ENCODE data around the gene SDCCAG8. TPM values are rescaled to one million over a fixed set of nuclear protein-coding genes. Genes with fewer than 3 reads are reported as not detected.

The SDCCAG8 gene
- polyA plus RNA-seq, 5 donors = 33.8 to 46.2 (median 39.5) TPM

GRCh38 chr1:243275316-243275715 lies 19.5 kb downstream of the SDCCAG8 start:
- no peak for DNase-seq

- no peak for DNase-seq
Observed at GRCh38 chr1:243280571-243281129, 24.8 kb downstream of the SDCCAG8 start.

DNA sequence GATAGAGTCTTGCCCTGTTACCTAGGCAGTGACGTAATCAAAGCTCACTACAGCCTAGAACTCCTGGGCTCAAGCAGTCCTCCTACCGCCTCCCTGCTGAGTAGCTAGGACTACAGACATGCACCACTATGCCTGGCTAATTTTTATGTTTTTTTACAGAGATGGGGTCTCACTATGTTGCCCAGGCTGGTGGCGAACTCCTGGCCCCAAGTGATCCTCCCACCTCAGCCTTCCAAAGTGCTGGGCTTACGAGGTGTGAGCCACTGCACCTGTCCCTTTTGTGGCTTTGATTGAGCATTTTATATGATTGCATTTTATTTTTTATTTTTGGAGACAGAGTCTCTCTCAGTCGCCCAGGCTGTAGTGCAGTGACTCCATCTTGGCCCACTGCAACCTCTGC lies 25.8 kb downstream of the SDCCAG8 start:
- DNase-seq = no peak

DNA sequence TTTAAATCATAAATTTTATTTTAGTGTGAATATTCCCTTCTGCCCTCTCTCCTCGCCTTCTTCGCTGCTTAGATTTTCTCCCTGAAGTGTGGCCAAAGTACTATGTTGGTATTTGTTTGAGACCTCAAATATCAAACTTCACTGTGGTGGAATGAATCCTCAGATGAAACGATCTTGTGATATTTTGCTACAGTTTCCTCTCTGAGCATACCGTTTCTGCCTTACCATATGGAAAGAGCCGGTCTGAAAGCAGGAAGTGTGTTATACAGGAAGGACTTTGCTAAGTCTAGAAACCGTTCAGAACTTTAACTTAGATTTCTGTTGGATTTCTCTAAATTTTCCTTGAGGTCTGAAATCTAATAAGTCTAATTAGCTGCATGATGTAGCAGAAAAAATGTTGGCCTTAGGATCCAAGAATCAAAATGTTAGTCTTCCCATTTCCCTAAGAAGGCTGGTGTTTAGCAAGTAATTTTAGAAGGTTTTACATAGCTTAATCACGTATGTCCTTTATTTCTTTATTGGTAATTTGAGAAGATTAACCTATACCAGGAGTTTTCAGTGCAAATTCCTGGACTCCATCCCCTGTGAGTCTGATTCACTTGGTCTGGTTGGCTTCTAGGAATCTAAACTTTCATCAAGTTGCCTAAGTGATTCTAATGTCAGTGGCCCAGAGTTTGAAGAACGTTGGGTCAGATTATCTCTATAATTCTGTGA lies 30.7 kb downstream of the SDCCAG8 start:
- DNase-seq = no peak

DNA sequence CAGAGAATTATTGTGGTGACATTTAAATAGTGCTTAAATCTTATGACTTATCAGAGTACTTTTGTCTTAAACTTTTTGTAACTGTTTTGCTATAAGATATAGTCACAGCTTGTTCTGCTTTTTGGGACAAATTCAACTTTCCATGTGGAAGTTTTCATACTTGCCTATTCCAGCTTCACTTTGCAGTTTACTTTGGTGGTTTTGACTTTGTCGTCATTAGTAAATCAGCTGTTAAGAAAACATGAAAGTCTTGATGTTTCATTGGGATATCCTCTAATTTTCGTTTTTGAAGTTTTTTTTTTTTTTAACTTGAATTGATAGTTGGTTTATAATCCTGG lies 31.3 kb downstream of the SDCCAG8 start:
- DNase-seq = peak; percentile 35 to 50

DNA sequence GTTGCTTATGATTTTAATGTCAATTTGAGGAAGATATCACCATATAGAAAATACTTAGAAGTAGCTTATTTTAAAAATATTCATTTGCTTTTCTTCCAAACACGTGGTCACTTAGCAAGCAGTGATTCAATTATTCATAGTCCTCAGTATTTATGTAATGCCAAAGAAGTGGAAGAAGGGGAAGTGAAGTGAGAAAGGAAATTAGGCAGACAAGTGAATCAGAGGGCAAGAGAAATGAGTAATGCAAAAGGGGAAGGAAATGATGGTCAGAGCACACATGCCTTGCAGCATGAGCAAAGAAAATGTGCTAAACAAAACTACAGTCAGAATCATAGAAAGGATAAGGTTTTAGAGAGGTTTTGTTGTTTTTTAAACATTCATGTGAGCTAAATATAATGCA lies 31.8 kb downstream of the SDCCAG8 start:
- no peak for DNase-seq

DNA sequence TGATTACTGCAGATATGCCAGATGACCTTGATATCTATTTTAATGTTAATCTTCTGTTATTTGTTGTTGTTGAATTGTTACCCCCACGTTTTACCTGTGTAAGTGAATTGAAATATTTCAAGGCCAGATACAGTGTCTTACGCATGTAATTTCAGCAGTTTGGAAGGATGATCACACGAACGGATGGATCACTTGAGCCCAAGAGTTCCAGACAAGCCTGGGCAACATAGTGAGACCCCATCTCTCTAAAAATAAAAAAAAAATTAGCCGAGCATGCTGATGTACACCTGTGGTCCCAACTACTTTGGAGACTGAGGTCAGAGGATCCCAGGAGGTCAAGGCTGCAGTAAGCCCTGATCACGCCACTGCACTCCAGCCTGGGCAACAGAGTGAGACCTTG lies 32.2 kb downstream of the SDCCAG8 start:
- no peak for DNase-seq

DNA sequence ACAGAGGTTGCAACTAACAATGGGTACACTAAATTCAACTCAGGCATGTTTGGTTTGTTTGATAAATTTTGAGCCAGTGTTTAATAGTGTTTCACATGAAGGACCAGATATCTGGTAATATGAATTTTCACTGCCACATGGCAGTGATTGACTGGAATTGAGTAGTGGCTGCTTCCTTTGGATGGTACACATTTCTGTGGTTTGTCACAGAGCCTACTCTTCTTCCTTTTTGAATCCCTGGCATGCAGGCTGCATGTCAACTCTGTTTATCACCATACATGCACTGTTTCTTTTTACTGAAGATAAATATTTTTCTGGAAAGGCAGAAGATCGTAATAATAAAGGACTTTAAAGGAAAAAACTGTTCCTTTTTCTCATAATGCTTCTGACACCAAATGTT lies 35.5 kb downstream of the SDCCAG8 start:
- no peak for DNase-seq

DNA sequence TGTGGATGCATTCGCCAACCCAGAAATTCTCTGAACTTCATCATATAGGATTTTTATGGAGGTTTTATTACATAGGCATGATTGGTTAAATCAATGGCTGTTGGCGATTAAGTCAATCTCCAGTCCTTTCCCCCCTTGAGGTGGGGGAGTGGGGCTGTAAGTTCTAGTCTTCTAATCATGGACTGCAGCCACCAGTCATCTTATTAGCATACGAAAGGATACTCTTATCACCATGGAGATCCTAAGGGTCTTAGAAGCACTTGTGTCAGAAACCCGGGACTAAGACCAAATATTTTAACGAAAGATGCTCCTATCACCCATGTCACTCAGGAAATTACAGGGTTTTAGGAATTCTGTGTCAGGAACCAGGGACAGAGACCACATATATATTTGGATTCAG lies 36.3 kb downstream of the SDCCAG8 start:
- no peak for DNase-seq

DNA sequence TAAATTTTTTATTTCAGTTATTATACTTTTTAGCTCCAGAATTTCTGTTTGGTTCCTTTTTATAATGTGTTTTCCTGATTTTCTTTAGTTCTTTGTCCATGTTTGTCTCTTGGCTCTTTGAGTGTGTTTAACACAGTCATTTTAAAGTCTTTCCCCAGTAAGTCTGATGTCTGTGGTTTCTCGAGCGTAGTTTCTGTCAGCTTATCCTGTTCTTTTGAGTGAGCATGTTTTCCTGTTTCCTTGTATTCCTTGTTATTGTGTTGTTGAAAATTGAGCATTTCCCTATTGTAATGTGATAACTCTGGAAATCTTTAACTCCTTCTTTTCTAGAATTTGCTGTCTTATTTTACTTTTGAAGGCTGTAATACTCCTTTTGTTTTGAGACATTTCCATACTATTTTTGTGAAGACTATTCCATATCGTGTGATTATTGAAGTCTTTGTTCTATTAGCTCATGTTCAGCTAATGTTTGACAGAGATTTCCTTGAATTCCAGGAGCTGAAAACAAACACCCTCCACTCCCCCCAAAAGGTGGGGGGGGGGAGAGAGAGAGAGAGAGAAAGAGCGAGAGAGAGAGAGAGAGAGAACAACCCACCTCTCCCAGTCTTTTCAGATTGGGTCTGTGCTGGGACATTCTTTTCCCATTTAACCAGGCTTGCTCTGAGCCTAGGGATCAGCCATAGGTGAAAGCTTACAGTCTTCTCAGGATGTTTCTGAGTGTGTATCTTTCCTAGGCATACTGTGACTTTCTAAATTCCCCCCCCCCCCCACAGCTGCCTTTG lies 38.3 kb downstream of the SDCCAG8 start:
- no peak for DNase-seq

DNA sequence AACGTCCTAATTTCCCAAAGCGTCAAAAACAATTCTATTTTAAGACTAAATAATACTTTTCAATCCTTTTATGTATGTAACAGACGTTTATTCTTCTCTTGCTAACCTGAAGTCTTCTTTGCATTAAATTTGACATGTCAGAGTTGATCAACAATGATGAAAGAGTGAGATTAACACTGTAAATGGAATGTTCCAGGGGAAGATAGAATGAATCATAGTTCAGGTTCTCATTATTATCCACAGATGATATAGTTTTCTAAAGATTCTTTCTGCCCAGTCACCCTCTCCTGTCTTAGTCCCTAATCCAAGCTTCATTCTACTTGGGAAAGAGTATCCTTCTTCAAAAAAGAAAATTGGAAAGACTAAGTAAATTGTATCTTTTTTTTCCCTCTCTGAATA lies 38.9 kb downstream of the SDCCAG8 start:
- no peak for DNase-seq

DNA sequence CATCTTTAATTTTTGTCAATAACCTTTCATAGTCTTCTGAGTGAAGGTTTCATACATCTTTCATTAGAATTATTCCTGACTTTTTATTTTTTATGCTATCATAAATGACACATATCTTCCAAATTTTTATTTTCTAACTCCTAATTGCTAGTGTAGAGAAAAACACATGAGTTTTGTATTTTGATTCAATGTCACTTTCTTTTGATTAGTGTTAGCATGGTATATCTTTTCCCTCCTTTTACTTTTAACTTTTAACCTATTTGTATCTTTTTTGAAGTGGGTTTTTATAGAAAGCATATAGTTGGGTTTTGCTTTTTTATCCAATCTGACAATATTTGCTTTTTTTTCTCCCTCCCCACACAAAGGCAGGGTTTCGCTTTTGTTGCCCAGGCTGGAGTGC lies 43.2 kb downstream of the SDCCAG8 start:
- DNase-seq = no peak

DNA sequence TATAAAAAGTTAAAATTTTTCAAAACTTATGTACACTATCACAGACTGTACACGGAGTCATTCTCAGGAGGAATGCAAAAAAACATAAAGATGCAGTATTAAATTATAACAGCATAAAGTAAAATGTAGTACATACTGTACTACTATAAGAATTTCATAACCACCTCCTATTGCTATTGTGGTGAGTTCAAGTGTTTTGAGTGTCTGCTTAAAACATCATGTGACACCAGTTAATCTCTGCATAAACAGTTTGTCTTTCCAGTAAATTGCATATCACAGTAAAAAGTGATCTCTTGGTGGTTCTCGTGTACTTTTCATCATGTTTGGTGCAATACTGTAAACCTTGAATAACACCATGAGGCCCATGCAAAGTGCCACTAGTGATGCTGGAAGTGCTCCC lies 45.2 kb downstream of the SDCCAG8 start:
- no peak for DNase-seq

GRCh38 chr1:243311809-243312208 lies 56.0 kb downstream of the SDCCAG8 start:
- DNase-seq = no peak

DNA sequence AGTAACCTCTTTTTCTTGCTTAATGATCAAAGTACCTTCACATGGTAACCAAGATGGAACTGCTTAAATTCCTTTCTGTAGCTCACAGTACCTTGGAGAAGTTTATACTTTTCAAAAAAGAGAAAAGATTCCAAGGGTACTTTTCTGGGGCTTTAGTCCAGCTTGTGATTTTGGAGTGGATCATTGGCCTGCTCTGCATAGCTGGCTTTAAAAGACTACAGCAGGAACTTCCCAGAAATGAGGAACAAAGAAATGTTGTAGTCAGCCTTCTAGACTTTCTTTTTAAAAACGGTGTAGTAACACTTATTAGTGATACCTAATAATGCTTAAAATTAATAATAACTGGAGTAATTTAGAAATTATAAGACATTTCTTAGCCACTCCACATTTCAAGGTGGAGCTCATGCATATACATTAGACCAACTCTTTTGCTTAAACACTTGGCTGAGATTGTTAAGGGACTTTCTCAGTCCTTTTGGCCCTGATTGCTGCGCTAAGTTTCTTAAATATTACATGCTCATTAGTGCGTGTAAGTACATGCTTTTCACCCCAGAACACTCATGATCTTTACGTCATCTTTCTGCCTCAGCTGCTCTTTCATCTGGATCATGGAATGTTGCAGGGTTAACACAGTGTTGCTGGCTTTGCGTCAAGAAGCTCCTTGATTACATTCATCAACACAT lies 57.3 kb downstream of the SDCCAG8 start:
- DNase-seq = no peak

DNA sequence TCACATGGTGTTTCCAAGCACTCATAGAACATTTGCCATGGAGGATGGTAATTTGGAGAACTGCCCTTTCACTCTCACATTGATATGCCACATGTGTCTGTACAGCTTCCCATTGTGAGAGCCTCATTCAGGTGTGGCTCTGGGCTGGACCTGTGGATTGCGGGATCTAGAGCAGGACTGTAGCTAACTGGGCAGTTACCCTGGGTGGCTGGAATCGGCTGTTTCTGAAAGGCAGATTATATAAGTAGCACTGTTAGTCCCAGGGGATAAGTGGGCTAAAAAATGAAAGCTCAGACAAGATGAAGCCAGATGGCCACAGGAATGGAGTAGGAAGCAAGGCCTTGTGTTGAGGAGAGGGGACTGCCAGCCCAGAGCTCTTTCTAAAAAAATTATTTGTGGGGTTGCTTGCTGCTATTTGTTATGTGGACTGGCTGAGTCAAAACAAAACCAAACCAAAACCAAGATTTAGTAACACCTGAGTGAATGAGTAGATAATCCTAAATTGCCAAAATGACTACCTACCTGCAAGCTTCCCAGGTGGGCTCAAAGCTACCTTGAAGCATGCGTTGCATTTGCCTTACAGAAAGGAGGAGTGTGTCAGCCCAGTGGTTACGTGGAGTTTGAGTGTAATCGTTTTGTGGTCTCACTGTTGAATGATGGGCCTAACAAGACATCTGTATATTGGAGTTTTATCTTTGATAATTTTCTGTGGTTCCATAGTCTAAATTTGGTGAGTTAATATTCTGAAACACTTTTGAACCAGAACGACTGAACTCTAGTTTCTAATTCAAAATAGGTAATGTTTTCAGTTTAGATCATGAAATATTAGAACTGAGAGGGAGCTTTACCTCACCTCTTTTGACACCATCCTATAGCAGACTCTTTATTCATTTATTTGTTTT lies 58.0 kb downstream of the SDCCAG8 start:
- no peak for DNase-seq

DNA sequence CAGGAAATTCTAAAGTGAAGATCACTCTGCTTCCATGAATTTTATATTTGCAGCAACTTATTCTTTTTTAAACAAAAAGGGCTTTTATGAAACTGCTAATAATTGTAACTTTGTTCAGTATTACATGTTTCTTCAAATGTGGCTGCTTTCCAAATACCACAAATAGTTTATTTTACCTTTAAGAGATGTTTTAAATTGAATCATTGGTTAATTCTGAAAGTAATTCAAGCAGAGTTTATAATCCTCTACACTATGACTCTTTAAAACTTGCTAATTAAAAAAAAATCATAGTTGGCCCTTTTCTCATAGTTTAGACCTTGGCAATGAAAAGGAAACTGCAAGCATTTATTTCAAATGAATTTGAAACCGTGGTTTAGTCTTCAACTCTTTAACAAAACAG lies 59.6 kb downstream of the SDCCAG8 start:
- DNase-seq = no peak

- DNase-seq = peak in 1 of 2 donors; percentile 18
Observed at GRCh38 chr1:243315893-243316292, 60.1 kb downstream of the SDCCAG8 start.

- no peak for DNase-seq
Observed at GRCh38 chr1:243316366-243316989, 60.6 kb downstream of the SDCCAG8 start.

GRCh38 chr1:243320224-243320623 lies 64.4 kb downstream of the SDCCAG8 start:
- no peak for DNase-seq

GRCh38 chr1:243322326-243322725 lies 66.5 kb downstream of the SDCCAG8 start:
- no peak for DNase-seq
